Astrocyte (in vitro differentiated cells and primary cell): ENCODE results near the gene CWC22. TPM values are rescaled to one million over a fixed set of nuclear protein-coding genes. Genes with fewer than 3 reads are reported as not detected.

Experiments used
- DNase-seq: peaks from one replicate; pipeline ENCODE4 v3.0.0-alpha.2; 2010; ENCODE audit warnings: low read depth
- FAIRE-seq: peaks from 2 replicates; lab custom pipeline; 2011; peaks lifted over from hg19 to GRCh38; lab: Jason Lieb, UNC
- H2AFZ ChIP-seq: 2 replicates; pipeline ENCODE4 v1.6.0; 2012; ENCODE audit warnings: low read depth, low read length, inconsistent platforms
- H3K27ac ChIP-seq: 2 replicates; pipeline ENCODE4 v1.5.1; 2011; ENCODE audit warnings: low read depth, low read length, inconsistent platforms
- H3K27me3 ChIP-seq: 2 replicates; pipeline ENCODE4 v1.6.0; 2011; ENCODE audit warnings: low read length, inconsistent platforms; ENCODE audit not compliant: insufficient read depth
- H3K36me3 ChIP-seq: 2 replicates; pipeline ENCODE4 v1.5.1; 2011; ENCODE audit warnings: low read length, inconsistent platforms; ENCODE audit not compliant: insufficient read depth
- H3K4me1 ChIP-seq: 2 replicates; pipeline ENCODE4 v1.5.1; 2011; ENCODE audit warnings: low read length, inconsistent platforms; ENCODE audit not compliant: insufficient read depth
- H3K4me2 ChIP-seq: 2 replicates; pipeline ENCODE4 v1.6.0; 2012; ENCODE audit warnings: low read length, inconsistent platforms
- H3K4me3 ChIP-seq: 2 replicates; pipeline ENCODE4 v1.5.1; 2011; ENCODE audit warnings: low read depth, mild to moderate bottlenecking, low read length, inconsistent platforms; ENCODE audit not compliant: insufficient read depth
- H3K79me2 ChIP-seq: 2 replicates; pipeline ENCODE4 v1.6.0; 2012; ENCODE audit warnings: mild to moderate bottlenecking, low read length, inconsistent platforms; ENCODE audit not compliant: insufficient read depth
- H3K9ac ChIP-seq: 2 replicates; pipeline ENCODE4 v1.6.0; 2012; ENCODE audit warnings: mild to moderate bottlenecking, low read length, inconsistent platforms
- H3K9me3 ChIP-seq: 2 replicates; pipeline ENCODE4 v1.5.1; 2012; ENCODE audit warnings: low read depth, mild to moderate bottlenecking, low read length, inconsistent platforms; ENCODE audit not compliant: insufficient read depth
- H4K20me1 ChIP-seq: 2 replicates; pipeline ENCODE4 v1.6.0; 2012; ENCODE audit warnings: low read length, inconsistent platforms; ENCODE audit not compliant: insufficient read depth
- H3K27ac Mint-ChIP-seq: one replicate; pipeline ENCODE4 v1.8.0; 2021; ENCODE audit warnings: mild to moderate bottlenecking, mixed read lengths; ENCODE audit not compliant: unreplicated experiment
- H3K27me3 Mint-ChIP-seq: one replicate; pipeline ENCODE4 v1.8.0; 2021; ENCODE audit warnings: low read depth, mixed read lengths; ENCODE audit not compliant: unreplicated experiment
- H3K36me3 Mint-ChIP-seq: one replicate; pipeline ENCODE4 v1.8.0; 2021; ENCODE audit warnings: low read depth, mixed read lengths; ENCODE audit not compliant: unreplicated experiment
- H3K4me1 Mint-ChIP-seq: one replicate; pipeline ENCODE4 v1.8.0; 2021; ENCODE audit warnings: low read depth, mixed read lengths; ENCODE audit not compliant: unreplicated experiment
- H3K4me3 Mint-ChIP-seq: one replicate; pipeline ENCODE4 v1.8.0; 2021; ENCODE audit warnings: mild to moderate bottlenecking, moderate library complexity, mixed read lengths; ENCODE audit not compliant: unreplicated experiment
- H3K9me3 Mint-ChIP-seq: one replicate; pipeline ENCODE4 v1.8.0; 2021; ENCODE audit warnings: mild to moderate bottlenecking, mixed read lengths; ENCODE audit not compliant: unreplicated experiment
- CTCF ChIP-seq: IDR thresholded peaks from 2 replicates; pipeline ENCODE4 v1.5.1; 2011; ENCODE audit warnings: low read depth, mild to moderate bottlenecking, inconsistent platforms, low read length, moderate library complexity; ENCODE audit not compliant: insufficient read depth
- EZH2 ChIP-seq: IDR thresholded peaks from 2 replicates; pipeline ENCODE4 v1.6.1; 2012; ENCODE audit warnings: mild to moderate bottlenecking, low read length, inconsistent platforms; ENCODE audit not compliant: insufficient read depth
- total RNA-seq: library from RNA; stranded (reverse); gene quantifications from 2 replicates; pipeline ENCODE4 v1.2.1, GENCODE V29; 2021

The CWC22 gene
- total RNA-seq, 1 donor from 2014 or later: 13.5 TPM

- Histone ChIP-seq H3K4me2 (no peak overlapping the region), H3K9ac (no peak overlapping the region), H3K4me1 (peaks cover 5% of the 10 kb centered on the region), H3K9me3 (no peaks in the 10 kb centered on the region), H3K36me3 (no peaks in the 10 kb centered on the region), H3K27me3 (no peaks in the 10 kb centered on the region), H3K4me3 (no peak overlapping the region), H3K27ac (no peak overlapping the region), H2AFZ (no peak overlapping the region), H3K79me2 (peaks cover 68% of the 10 kb centered on the region), H4K20me1 (peaks cover 34% of the 10 kb centered on the region)
- DNase-seq (no peak), FAIRE-seq (no peak)
- no peak overlapping the region for H3K27ac Mint-ChIP-seq
- no peak overlapping the region for H3K4me3 Mint-ChIP-seq
- TF ChIP-seq CTCF: no peak
- no peak for TF ChIP-seq EZH2
- H3K9me3 Mint-ChIP-seq: no peaks in the 10 kb centered on the region
- H3K27me3 Mint-ChIP-seq: no peaks in the 10 kb centered on the region
- peaks cover 9% of the 10 kb centered on the region for H3K4me1 Mint-ChIP-seq
- peaks cover 2% of the 10 kb centered on the region for H3K36me3 Mint-ChIP-seq
Observed at GRCh38 chr2:180003559-180003958, 3.5 kb downstream of the CWC22 start.

GRCh38 chr2:180003073-180003472 is 4.0 kb downstream of the CWC22 start:
- H3K27me3 Mint-ChIP-seq: no peaks in the 10 kb centered on the region
- H3K27me3 ChIP-seq: no peaks in the 10 kb centered on the region
- no peaks in the 10 kb centered on the region for H3K9me3 Mint-ChIP-seq
- H3K4me2 ChIP-seq: no peak overlapping the region
- H3K27ac ChIP-seq: no peak overlapping the region
- no peak overlapping the region for H2AFZ ChIP-seq
- no peak overlapping the region for H3K4me3 ChIP-seq
- DNase-seq (no peak), FAIRE-seq (no peak)
- peaks cover 5% of the 10 kb centered on the region for H3K4me1 ChIP-seq
- H3K36me3 ChIP-seq: no peaks in the 10 kb centered on the region
- H3K36me3 Mint-ChIP-seq: peaks cover 2% of the 10 kb centered on the region
- H3K4me3 Mint-ChIP-seq: no peak overlapping the region
- peaks cover 73% of the 10 kb centered on the region for H3K79me2 ChIP-seq
- TF ChIP-seq EZH2: no peak
- no peak for TF ChIP-seq CTCF
- H3K9ac ChIP-seq: no peak overlapping the region
- H4K20me1 ChIP-seq: peaks cover 34% of the 10 kb centered on the region
- peaks cover 9% of the 10 kb centered on the region for H3K4me1 Mint-ChIP-seq
- no peaks in the 10 kb centered on the region for H3K9me3 ChIP-seq
- no peak overlapping the region for H3K27ac Mint-ChIP-seq

- peaks cover 80% of the 10 kb centered on the region for H3K79me2 ChIP-seq
- no peak overlapping the region for H3K27ac ChIP-seq
- TF ChIP-seq EZH2 (no peak), CTCF (no peak)
- H3K27me3 ChIP-seq: no peaks in the 10 kb centered on the region
- Mint-ChIP-seq H3K4me3 (no peak overlapping the region), H3K4me1 (peaks cover 9% of the 10 kb centered on the region), H3K9me3 (no peaks in the 10 kb centered on the region), H3K27ac (no peak overlapping the region), H3K36me3 (peaks cover 2% of the 10 kb centered on the region), H3K27me3 (no peaks in the 10 kb centered on the region)
- H4K20me1 ChIP-seq: peaks cover 42% of the 10 kb centered on the region
- H3K4me3 ChIP-seq: no peak overlapping the region
- no peak overlapping the region for H3K4me2 ChIP-seq
- no peaks in the 10 kb centered on the region for H3K36me3 ChIP-seq
- no peaks in the 10 kb centered on the region for H3K9me3 ChIP-seq
- DNase-seq (no peak), FAIRE-seq (no peak)
- no peak overlapping the region for H3K9ac ChIP-seq
- no peak overlapping the region for H2AFZ ChIP-seq
- H3K4me1 ChIP-seq: peaks cover 5% of the 10 kb centered on the region
Observed at GRCh38 chr2:180002198-180002770, 4.8 kb downstream of the CWC22 start.
